Stimulated activated CD4-positive, alpha-beta T cell treated with anti-CD3 and anti-CD28 coated beads, Interleukin-2, amount 100 ng/mL, for 24 hours (primary cell): Measurements from ENCODE around the gene KIAA1328.
A peak's percentile ranks its signal among the peaks of the same experiment; 100 is the strongest.
"Not testable (repeated sequence)": the region's sequence is repeated elsewhere in the genome, so short reads cannot be mapped to it uniquely, and the experiment has no call there.

ENCODE experiments used
- DNase-seq, 2 donors: peaks; one replicate each; pipeline ENCODE4 v3.0.0-alpha.2; 2020

KIAA1328 gene

GRCh38 chr18:36888778-36889177 is 59.9 kb downstream of the KIAA1328 start:
- DNase-seq: no peak

- no peak for DNase-seq
Observed at GRCh38 chr18:36889321-36889720, 60.4 kb downstream of the KIAA1328 start.

GRCh38 chr18:36889742-36890141 is 60.8 kb downstream of the KIAA1328 start:
- DNase-seq: no peak

- no peak for DNase-seq
Observed at GRCh38 chr18:36890598-36890997, 61.7 kb downstream of the KIAA1328 start.

GRCh38 chr18:36893227-36893626 is 64.3 kb downstream of the KIAA1328 start:
- DNase-seq: no peak

GRCh38 chr18:36895606-36896005 is 66.7 kb downstream of the KIAA1328 start:
- DNase-seq: no peak

GRCh38 chr18:36897253-36897652 is 68.3 kb downstream of the KIAA1328 start:
- no peak for DNase-seq

- no peak for DNase-seq
Observed at GRCh38 chr18:36899289-36899688, 70.4 kb downstream of the KIAA1328 start.

GRCh38 chr18:36900466-36900865 is 71.5 kb downstream of the KIAA1328 start:
- no peak for DNase-seq

- DNase-seq: no peak
Observed at GRCh38 chr18:36901277-36901701, 72.4 kb downstream of the KIAA1328 start.

GRCh38 chr18:36903215-36903928 is 74.4 kb downstream of the KIAA1328 start:
- no peak for DNase-seq

- no peak for DNase-seq
Observed at GRCh38 chr18:36905571-36905970, 76.6 kb downstream of the KIAA1328 start.

- not testable (repeated sequence) for DNase-seq
Observed at GRCh38 chr18:36909282-36909681, 80.4 kb downstream of the KIAA1328 start.

- DNase-seq: no peak
Observed at GRCh38 chr18:36912887-36913286, 84.0 kb downstream of the KIAA1328 start.

- no peak for DNase-seq
Observed at GRCh38 chr18:36917907-36918306, 89.0 kb downstream of the KIAA1328 start.

GRCh38 chr18:36929601-36930000 is 100.7 kb downstream of the KIAA1328 start:
- DNase-seq: no peak

- DNase-seq: no peak
Observed at GRCh38 chr18:36931106-36931505, 102.2 kb downstream of the KIAA1328 start.

- DNase-seq: no peak
Observed at GRCh38 chr18:36933552-36933951, 104.6 kb downstream of the KIAA1328 start.

- DNase-seq: no peak
Observed at GRCh38 chr18:36934884-36935283, 106.0 kb downstream of the KIAA1328 start.

- peak in 1 of 2 donors; percentile 1 for DNase-seq
Observed at GRCh38 chr18:36942264-36942663, 113.3 kb downstream of the KIAA1328 start.

- DNase-seq: no peak
Observed at GRCh38 chr18:36947820-36948348, 119.0 kb downstream of the KIAA1328 start.

GRCh38 chr18:36950282-36950681 is 121.4 kb downstream of the KIAA1328 start:
- no peak for DNase-seq

GRCh38 chr18:36950960-36951359 is 122.0 kb downstream of the KIAA1328 start:
- no peak for DNase-seq

- no peak for DNase-seq
Observed at GRCh38 chr18:36953047-36953446, 124.1 kb downstream of the KIAA1328 start.

GRCh38 chr18:36960038-36960437 is 131.1 kb downstream of the KIAA1328 start:
- DNase-seq: no peak
